HEK293T (cell line): ENCODE results near the gene CPED1.
"Not testable (repeated sequence)": the region's sequence is repeated elsewhere in the genome, so short reads cannot be mapped to it uniquely, and the experiment has no call there.

Source experiments
- CTCF ChIA-PET: fragments of 350-600 bp; formaldehyde crosslinking; extraction: SDS; loops from one replicate; lab custom pipeline; 2021; ENCODE audit warnings: antibody characterized with exemption, inconsistent platforms; lab: Yijun Ruan, JAX
- POLR2A ChIA-PET: fragments of 350-600 bp; formaldehyde crosslinking; extraction: SDS; loops from one replicate; lab custom pipeline; 2020; ENCODE audit warnings: antibody characterized with exemption, inconsistent platforms; lab: Yijun Ruan, JAX
- DNase-seq: peaks from one replicate; pipeline ENCODE4 v3.0.0; 2012; ENCODE audit warnings: mixed read lengths; ENCODE audit errors: extremely low spot score
- ARNT ChIP-seq: fragments of 450-650 bp; IDR thresholded peaks from 2 replicates; pipeline ENCODE4 v1.6.1; 2017; ENCODE audit warnings: mild to moderate bottlenecking
- BHLHE40 ChIP-seq: fragments of 450-650 bp; IDR thresholded peaks from 2 replicates; pipeline ENCODE4 v1.6.1; 2016; ENCODE audit warnings: mild to moderate bottlenecking, moderate library complexity, borderline replicate concordance
- CTBP1 ChIP-seq: fragments of 450-650 bp; IDR thresholded peaks from 2 replicates; pipeline ENCODE4 v1.6.1; 2016; ENCODE audit warnings: borderline replicate concordance
- ELF4 ChIP-seq: fragments of 450-650 bp; IDR thresholded peaks from 2 replicates; pipeline ENCODE4 v1.6.1; 2017; ENCODE audit warnings: antibody characterized with exemption
- FOXA1 ChIP-seq: fragments of 450-650 bp; IDR thresholded peaks from 2 replicates; pipeline ENCODE4 v1.6.1; 2016; ENCODE audit warnings: mild to moderate bottlenecking
- FOXK2 ChIP-seq: fragments of 450-650 bp; IDR thresholded peaks from 2 replicates; pipeline ENCODE4 v1.6.1; 2016; ENCODE audit warnings: mild to moderate bottlenecking
- FOXM1 ChIP-seq: fragments of 450-650 bp; IDR thresholded peaks from 2 replicates; pipeline ENCODE4 v1.6.1; 2017; ENCODE audit warnings: mild to moderate bottlenecking, borderline replicate concordance
- HDGF ChIP-seq: fragments of 450-650 bp; IDR thresholded peaks from 2 replicates; pipeline ENCODE4 v1.6.1; 2017; ENCODE audit warnings: antibody characterized with exemption, borderline replicate concordance
- L3MBTL2 ChIP-seq: fragments of 450-650 bp; conservative IDR thresholded peaks from 2 replicates; pipeline ENCODE4 v1.6.1; 2016; ENCODE audit warnings: mild to moderate bottlenecking
- LEF1 ChIP-seq: fragments of 450-650 bp; IDR thresholded peaks from 2 replicates; pipeline ENCODE4 v1.6.1; 2017; ENCODE audit warnings: mild to moderate bottlenecking, borderline replicate concordance
- NFRKB ChIP-seq: fragments of 450-650 bp; IDR thresholded peaks from 2 replicates; pipeline ENCODE4 v1.6.1; 2016; ENCODE audit warnings: mild to moderate bottlenecking, moderate library complexity
- SP1 ChIP-seq: fragments of 450-650 bp; IDR thresholded peaks from 2 replicates; pipeline ENCODE4 v1.6.1; 2017
- SUZ12 ChIP-seq: fragments of 450-650 bp; IDR thresholded peaks from 2 replicates; pipeline ENCODE4 v1.6.1; 2016; ENCODE audit warnings: mild to moderate bottlenecking
- TARDBP ChIP-seq: fragments of 450-650 bp; IDR thresholded peaks from 2 replicates; pipeline ENCODE4 v1.6.1; 2016
- ZNF384 ChIP-seq: fragments of 450-650 bp; IDR thresholded peaks from 2 replicates; pipeline ENCODE4 v1.6.1; 2016
- TF ChIP-seq, protein P1 (sequence below): fragments of 450-650 bp; IDR thresholded peaks from 2 replicates; pipeline ENCODE4 v1.6.1; 2016

CPED1 gene

DNA sequence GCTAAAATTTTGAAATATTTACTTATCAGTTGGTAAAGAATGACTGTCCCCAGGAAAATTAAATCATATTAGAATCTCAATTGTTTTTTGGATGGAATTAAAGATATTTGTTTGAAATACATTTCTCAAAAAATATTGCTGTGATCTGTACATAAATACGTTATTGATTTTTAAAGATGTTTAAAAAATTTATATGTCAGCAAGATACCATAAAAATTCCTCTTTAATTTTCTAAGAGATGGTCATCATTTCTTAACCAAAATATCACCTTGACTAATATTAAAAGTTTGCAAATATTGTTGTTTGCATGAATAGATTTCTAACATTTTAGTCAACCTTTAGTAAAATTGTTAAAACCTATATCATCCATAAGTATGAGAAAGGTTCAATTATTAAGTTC lies 192.8 kb downstream of the CPED1 start:
- CTCF ChIA-PET: no interaction called here
- TF ChIP-seq ELF4: no peak
- TF ChIP-seq ZNF384: no peak
- no peak for TF ChIP-seq TARDBP
- no peak for TF ChIP-seq FOXK2
- TF ChIP-seq NFRKB: no peak
- TF ChIP-seq, protein P1, sequence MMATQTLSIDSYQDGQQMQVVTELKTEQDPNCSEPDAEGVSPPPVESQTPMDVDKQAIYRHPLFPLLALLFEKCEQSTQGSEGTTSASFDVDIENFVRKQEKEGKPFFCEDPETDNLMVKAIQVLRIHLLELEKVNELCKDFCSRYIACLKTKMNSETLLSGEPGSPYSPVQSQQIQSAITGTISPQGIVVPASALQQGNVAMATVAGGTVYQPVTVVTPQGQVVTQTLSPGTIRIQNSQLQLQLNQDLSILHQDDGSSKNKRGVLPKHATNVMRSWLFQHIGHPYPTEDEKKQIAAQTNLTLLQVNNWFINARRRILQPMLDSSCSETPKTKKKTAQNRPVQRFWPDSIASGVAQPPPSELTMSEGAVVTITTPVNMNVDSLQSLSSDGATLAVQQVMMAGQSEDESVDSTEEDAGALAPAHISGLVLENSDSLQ: no peak
- no peak for TF ChIP-seq BHLHE40
- no peak for TF ChIP-seq ARNT
- no peak for TF ChIP-seq SP1
- no peak for TF ChIP-seq FOXM1
- TF ChIP-seq HDGF: no peak
- no peak for TF ChIP-seq FOXA1
- no peak for TF ChIP-seq CTBP1
- TF ChIP-seq L3MBTL2: no peak
- no peak for TF ChIP-seq SUZ12
- TF ChIP-seq LEF1: no peak
- POLR2A ChIA-PET: no interaction called here
- no peak for DNase-seq

DNA sequence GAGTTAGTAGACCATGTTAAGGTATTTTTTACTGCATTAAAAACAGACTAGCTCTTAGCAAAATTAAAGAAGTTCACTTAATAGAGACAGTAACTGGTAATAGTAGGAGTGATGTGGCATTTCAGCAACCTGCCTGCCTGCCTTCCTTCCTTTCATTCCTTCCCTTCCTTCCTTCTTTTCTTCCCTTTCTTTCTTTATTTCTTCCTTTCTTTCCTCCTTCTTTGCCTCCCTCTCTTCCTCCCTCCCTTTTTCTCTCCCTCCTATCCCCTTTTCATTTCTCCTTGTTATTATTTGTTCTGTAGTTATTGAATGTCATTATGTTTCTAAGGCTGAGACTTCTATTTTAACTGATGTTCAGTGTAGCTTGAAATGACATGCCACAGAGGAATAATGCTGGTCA lies 193.8 kb downstream of the CPED1 start:
- POLR2A ChIA-PET: no interaction called here
- DNase-seq: no peak
- TF ChIP-seq HDGF (no peak), SUZ12 (no peak)
- TF ChIP-seq, protein P1: no peak
- CTCF ChIA-PET: no interaction called here

DNA sequence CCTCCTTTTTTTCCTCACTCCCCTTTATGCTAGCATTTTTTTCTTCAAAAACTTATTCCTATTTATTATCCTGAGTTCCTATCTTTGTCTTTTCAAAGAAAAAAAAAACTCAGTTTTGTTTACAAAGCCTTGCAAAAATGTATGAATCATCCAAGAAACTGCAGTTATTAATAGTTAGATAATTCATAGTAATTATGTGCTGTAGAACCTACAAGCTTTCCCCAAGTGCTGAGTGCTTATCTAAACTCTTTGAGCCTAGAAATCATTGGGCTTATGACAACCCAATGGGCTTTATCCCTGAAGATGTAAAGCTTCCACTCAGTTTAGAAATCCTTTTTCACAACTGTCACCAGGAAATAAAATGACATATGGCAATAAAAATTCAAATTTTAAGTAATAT lies 194.4 kb downstream of the CPED1 start:
- ChIA-PET CTCF (no interaction called here), POLR2A (no interaction called here)
- no peak for DNase-seq
- no peak for TF ChIP-seq BHLHE40
- TF ChIP-seq, protein P1: no peak
- TF ChIP-seq FOXM1: no peak
- TF ChIP-seq LEF1: no peak
- TF ChIP-seq SP1: no peak
- TF ChIP-seq ELF4: no peak
- no peak for TF ChIP-seq ARNT
- TF ChIP-seq L3MBTL2: no peak
- TF ChIP-seq FOXK2: no peak
- TF ChIP-seq HDGF: no peak
- no peak for TF ChIP-seq NFRKB
- TF ChIP-seq CTBP1: no peak
- no peak for TF ChIP-seq SUZ12

- POLR2A ChIA-PET, CTCF ChIA-PET, DNase-seq: not testable (repeated sequence)
Observed at GRCh38 chr7:121183883-121184282, 195.4 kb downstream of the CPED1 start.

- ChIA-PET CTCF (no interaction called here), POLR2A (no interaction called here)
- no peak for DNase-seq
- no peak for TF ChIP-seq HDGF
- TF ChIP-seq SUZ12: no peak
- TF ChIP-seq FOXM1: no peak
- no peak for TF ChIP-seq ZNF384
- no peak for TF ChIP-seq CTBP1
- no peak for TF ChIP-seq NFRKB
- no peak for TF ChIP-seq BHLHE40
- TF ChIP-seq SP1: no peak
Observed at GRCh38 chr7:121186746-121187145, 198.2 kb downstream of the CPED1 start.

GRCh38 chr7:121187222-121187621 lies 198.7 kb downstream of the CPED1 start:
- ChIA-PET CTCF (no interaction called here), POLR2A (no interaction called here)
- no peak for DNase-seq
- TF ChIP-seq FOXA1 (no peak), BHLHE40 (no peak), L3MBTL2 (no peak), SUZ12 (no peak), ARNT (no peak), FOXK2 (no peak), TARDBP (no peak), HDGF (no peak), FOXM1 (no peak), ZNF384 (no peak), LEF1 (no peak)
- TF ChIP-seq, protein P1: no peak
